HS-27A (cell line): ENCODE data around the gene LUC7L3.
"Not testable (repeated sequence)": the region's sequence is repeated elsewhere in the genome, so short reads cannot be mapped to it uniquely, and the experiment has no call there.

Source experiments
- DNase-seq: peaks from one replicate; pipeline ENCODE4 v3.0.0-alpha.2; 2012; ENCODE audit warnings: low read depth, missing footprints

The LUC7L3 gene

DNA sequence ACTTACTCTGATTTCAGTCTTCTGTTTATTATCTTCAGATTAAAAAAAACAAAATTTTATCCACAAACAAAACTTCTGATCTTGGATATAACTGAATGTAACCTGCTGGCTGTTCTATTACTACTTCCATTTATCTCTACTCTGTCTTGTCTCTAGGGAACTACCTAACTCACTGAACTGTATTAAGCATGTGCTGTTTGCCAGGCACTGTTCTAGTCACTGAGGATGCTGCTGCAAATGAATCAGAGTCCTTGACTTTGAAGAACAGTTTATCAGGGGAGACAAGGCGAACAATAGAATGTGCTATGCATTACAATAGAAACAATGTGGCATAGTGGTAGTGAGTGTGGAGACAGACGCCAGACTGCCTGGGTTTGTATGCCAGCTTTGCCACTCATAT lies 9.4 kb upstream of the LUC7L3 start:
- no peak for DNase-seq

DNA sequence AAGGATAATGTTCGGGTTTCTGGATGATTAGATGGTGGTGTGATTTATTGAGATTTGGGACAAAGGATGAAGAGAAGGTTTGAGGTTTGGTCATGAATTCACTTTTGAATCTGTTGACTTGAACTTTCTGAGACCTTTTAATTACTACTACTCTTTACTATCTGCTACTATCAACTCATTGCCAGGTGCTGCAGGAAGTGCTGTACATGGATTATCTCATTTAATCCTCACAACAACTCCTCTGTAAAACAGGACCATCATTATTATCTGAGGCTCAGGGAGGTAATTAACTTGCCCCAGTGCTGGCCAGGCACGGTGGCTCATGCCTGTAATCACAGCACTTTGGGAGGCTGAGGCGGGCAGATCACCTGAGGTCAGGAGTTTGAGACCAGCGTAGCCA lies 8.8 kb upstream of the LUC7L3 start:
- DNase-seq: no peak

DNA sequence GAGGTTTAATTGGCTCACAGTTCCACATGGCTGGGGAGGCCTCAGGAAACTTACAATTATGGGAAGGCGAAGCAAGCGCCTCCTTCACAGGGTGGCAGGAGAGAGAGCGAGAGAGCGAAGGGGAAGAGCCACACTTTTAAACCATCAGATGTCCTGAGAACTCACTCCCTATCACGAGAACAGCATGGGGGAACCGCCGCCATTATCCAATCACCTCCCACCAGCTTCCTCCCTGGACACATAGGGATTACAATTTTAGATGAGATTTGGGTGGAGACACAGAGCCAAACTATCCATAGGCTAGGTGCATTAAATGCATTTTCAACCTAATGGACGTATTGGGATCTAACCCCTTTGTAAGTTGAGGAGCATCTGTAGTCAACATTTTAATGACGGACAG lies 6.8 kb upstream of the LUC7L3 start:
- DNase-seq: no peak

DNA sequence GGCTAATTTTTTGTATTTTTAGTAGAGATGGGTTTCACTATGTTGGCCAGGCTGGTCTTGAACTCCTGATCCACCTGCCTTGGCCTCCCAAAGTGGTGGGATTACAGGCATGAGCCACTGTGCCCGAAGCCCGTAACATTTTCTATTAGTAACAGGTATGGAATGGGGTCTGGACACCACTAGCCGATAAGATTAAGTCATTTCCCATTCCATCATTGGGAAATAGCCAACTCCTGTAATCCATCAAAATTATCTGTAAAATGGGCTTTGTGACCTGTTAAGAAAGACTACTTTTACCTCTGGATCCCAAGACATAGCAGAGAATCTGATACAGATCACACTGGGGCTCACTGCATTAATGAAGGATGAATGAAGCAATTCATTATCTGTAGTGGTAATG lies 3.9 kb upstream of the LUC7L3 start:
- no peak for DNase-seq

DNA sequence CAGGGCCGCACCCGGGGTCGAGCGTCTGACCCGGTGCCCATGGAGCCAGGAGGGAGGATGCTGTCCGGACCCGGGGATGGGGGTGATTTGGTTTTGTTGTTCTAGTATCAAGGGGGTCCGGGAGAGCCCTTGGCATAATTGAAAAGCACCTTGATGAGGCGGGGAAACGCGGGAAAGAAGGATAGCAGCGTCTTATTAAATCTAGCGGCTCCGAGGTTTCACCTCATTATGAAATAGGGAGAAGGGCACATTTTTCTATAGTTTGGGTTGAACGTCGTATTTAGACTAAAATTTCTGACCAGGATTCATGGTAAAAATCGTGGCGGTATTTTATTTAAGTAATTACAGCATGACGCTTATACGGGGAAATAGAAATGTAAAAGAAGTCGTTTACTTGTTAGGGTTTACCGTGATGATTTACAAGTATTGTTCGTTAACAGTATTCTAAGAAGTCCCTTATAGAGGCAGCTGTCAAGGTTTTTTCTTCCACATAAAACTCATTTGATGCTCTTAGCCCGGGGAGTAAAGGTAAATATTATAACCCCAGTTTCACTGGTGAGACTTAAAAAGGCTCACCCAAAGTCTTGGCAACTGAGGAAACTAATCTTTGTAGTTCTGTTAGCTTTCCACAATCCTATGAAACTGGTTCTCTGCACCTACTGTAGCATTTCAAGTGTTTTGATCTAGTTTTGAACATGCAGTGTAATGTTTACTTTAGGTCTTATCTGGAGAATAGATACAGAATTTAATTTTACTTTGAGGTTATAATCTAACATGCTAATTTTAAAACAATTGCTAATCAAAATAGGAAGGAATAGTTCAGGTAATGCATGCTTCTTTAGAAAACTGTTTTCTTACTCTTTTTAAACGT lies 756 bp downstream of the LUC7L3 start:
- DNase-seq: no peak

DNA sequence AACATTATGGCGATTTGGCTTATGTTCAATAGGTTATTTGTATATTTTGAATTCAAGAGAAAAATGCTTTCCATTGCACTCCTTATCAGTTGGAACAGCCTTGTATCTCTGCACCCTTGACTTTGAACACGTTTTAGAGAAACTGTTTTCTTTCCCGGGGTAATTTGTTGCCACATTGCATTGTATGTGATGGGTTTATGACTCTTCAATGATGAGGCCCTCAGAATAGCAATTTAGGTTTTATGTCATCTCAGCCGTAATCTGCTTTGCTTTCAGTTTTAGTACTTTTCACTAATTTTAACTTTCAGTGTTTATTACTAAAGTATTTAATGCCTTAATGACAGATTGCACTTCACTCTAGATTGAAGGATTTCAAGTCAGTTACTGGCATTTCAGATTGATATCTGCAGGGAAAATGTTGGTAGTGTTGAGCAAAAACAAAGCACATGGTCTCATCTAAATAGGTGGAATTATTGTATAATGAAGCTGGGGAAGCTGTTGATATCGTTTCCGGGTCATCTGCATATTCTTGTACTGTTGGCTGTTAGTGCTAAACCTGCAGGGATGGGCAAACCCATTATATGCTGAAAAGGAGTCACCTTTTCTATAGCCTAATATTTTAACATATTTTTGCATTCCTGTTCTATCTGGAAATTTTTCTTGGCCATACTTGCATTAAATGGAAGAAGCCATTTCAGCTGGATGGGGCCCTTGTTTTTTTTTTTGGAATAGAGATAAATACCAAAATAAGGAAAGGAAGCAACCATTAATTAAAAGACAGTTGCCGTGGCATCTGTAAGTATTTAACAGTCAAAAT lies 2.0 kb downstream of the LUC7L3 start:
- no peak for DNase-seq

DNA sequence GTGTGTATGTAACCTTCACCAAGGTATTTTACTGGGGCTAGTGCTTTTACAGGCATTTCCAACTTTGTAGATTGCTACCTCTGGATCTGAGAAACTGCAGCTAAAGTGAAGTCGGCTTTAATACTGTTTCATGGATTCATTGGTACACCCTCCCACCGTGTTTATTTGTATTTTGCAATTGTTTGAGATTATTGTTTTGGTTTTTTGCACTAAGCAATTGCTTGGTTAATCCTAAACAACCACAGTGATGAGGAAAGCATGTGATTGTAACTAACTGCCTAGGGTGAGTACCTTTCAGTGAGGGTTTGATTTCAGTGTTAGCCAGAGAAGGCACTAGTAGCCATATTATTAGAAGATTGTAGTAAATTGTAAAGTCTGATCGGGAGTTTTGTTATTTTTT lies 3.3 kb downstream of the LUC7L3 start:
- DNase-seq: no peak

DNA sequence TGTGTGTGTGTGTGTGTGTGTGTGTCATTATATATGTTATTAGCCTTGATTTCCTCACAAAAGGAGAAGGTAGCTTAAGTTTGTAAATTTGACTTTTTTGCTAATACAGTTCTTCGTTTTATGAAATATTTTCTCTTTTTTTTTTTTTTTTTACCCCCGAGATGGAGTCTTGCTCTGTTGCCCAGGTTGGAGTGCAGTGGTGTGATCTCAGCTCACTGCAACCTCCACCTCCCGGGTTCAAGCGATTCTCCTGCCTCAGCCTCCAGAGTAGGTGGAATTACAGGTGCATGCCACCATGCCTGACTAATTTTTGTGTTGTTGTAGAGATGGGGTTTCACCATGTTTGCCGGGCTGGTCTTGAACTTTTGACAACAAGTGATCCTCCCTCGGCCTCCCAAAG lies 5.2 kb downstream of the LUC7L3 start:
- DNase-seq: not testable (repeated sequence)

DNA sequence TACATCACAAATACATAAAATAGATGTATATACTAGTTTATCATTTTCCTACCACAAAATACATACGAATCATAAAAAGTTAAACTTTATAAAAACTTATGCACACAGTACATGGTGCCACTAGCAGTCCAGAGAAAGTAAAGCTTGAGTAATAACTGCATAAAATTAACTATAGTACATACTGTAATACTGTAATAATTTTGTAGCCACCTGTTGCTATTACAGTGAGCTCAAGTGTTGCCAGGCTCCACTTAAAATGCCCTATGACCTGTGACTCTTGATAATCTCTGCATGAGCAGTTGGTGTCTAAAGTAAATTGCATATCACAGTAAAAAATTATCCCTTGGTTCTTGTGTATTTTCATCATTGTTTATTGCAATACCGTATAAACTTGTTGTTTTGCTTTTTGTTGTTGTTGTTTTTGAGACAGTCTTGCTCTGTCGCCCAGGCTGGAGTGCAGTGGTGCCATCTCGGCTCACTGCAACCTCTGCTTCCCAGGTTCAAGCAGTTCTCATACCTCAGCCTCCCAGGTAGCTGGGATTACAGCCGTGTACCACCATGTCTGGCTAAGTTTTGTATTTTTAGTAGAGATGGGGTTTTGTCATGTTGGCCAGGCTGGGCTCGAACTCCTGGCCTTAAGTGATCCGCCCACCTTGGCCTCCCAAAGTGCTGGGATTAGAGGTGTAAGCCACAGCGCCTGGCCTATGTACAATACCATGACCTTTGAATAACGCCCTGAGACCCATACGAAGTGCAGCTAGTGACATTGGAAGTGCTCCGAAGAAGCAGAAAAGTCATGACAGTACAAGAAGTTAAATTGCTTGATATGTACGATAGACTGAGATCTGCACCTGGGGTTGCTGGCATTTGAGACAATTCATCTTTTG lies 6.6 kb downstream of the LUC7L3 start:
- DNase-seq: no peak

DNA sequence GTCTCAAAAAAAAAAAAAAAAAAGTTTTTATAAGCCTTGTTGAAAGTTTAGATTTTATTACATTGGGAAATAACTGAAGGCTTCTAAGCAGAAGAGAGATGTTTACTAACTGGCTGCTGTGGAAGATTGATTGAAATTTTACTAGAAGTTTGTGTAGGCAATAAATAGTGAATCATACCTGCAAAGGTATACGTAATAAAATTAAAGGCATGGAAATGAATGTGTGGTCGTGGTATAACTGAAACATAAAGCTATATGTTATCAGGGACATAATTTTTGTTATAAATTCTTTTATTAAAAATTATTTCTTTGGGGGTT lies 8.7 kb downstream of the LUC7L3 start:
- no peak for DNase-seq

DNA sequence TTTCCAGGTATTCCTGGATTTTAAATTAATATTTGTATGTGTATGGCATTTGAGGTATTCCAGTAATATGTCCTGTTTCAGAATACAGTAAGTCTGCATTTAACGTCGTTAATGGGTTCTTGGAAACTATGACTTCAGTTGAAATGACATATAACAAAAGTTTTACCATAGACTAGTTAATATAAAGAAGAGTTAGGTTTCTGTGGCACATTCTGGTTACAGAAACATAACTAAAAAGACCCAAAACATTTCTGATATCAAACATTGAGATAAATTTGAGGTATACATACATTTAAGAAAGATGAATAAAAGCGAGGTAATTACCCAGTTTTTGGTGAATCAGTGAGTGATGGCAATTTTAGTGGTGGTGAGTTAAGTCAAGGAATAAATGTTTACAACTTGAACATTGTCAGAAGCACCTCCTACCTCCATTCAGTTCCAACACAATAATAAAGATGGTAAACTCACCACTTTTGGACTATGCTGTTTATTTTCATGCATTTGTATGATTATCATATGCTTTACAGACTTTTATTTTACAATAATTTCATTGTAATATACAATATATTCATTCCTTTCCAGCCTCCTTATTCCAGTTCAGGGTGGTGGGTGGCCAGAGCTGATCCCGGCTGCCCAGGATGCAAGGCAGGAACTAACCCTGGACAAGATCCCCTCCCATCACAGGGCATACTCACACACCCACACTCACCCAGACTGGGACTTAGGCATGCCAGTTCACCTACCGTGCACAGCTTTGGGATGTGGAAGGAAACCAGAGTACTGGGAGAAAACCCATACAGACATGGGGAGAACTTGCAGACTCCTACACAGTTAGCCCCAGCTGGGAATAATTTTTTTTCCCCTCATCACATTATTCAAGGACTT lies 9.7 kb downstream of the LUC7L3 start:
- no peak for DNase-seq

DNA sequence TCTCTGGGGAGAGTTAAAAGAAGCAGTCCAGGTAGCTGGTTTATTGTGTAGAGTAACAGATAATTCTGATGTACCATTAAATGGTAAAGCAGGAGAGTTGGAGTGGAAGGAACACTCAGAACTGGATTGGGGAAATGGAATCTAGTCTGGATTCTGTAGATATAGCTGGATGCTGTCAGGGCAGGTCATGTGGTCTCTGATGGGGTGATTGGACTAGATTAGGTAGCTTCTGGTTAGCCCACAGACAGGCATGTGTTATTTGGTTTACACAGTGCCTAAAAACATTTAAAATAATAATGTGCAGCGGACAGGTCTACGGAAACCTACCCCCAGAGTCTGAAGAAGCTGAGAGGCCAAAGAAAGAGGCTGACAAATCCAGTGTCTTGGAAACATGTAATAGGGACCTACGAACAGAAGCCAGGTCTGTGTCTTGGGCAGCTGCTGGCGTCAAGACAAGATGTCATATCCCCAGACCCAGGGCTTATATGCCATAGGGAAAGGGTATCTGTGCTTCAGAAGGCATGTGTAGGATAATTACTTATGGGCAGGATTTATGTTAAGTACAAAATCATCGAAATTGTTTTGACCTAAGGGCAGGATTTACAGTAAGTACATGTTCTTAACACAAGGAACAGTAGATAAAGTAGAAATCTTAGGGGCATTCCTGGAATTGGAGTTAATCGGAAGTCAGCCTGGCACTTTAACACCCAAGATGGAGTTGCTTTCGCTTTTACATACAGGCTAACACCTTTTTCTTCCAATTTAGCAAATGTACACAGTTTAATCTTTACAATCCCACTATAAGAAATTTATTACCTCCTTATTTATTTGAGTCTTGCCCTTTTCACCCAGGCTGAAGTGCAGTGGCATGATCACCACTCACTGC lies 12.4 kb downstream of the LUC7L3 start:
- no peak for DNase-seq

DNA sequence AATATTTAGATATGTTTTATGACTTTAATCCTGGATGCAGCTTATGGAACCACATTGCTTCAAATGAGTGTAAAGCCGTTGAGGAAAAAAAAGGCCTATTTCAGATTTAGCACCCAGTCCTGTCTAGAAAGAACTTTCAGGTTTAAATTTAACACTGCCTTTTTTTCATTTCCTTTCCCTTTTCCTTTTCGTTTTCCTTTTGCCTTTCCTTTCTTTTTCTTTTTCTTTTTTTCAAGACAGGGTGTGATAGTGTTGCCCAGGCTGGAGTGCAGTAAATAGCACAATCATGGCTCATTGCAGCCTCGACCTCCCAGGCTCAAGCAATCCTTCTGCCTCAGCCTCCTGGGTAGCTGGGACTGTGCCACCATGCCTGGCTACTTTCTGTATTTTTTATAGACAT lies 15.9 kb downstream of the LUC7L3 start:
- DNase-seq: no peak

DNA sequence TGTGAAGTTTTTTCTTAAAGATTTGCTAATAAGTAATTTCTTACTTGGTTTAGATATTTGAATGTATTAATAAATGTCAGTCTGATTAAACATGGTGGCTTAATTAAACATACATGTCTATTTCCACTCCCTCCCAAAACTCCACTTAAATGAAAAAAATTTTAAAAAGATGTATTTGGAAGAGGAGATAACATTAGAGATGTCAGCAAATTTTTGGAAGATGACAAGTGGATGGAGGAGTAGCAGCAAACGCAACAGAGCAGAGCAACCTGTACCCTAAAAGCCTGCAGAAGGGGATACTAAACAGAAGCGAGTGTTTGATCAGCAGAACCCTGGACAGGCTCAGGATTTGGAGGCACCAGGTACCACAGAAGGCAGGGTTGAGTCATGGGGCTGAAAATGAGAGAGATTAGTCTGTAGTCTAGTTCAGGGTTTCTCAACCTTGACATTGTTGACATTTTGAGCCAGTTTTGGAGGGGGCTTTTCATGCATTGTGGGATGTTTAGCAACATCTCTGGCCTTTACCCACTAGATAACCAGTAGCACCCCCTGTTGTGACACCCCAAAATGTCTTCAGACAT lies 17.8 kb downstream of the LUC7L3 start:
- no peak for DNase-seq

DNA sequence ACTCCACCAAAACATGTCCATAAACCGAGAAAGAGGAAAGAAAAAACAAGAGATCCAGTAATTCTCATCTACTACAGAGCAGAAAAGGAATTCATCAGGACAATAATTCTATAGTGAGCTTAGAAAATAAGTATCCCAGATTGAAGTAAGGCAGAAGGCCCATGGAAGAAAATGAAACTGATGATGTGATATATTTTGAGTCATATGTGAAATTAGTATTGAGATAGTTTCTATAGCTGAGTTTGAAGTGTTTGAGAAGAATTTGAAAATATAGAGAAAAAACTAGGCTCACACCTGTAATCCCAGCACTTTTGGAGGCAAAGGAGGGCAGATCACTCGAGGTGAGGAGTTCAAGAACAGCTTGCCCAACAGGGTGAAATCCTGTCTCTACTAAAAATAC lies 19.7 kb downstream of the LUC7L3 start:
- DNase-seq: no peak

DNA sequence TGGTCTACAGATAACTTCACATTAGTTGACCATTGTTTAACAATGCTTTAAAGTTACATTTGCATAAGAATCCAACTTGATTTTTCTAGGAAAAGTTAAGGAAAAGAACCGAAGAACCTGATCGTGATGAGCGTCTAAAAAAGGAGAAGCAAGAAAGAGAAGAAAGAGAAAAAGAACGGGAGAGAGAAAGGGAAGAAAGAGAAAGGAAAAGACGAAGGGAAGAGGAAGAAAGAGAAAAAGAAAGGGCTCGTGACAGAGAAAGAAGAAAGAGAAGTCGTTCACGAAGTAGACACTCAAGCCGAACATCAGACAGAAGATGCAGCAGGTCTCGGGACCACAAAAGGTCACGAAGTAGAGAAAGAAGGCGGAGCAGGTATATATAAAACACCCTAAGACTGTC lies 26.2 kb downstream of the LUC7L3 start:
- no peak for DNase-seq

DNA sequence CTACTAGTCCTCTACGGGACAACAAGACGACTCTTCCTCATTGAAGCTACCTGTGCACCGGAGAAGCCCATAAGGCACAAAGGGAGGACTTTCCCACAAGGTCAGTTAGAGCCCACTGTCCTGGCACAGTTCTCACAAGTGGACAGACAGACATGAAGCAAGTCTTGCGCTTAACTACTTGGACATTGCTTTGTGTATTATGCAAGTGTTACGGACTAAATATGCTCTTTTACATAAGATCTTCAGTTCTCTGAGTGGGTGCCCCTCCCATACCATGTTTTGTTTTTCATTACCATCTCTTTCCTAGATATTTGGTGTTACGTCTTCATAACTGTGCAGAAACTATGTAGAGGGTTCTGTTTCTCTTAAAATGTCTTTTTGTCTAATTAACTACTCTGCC lies 29.8 kb downstream of the LUC7L3 start:
- DNase-seq: no peak

DNA sequence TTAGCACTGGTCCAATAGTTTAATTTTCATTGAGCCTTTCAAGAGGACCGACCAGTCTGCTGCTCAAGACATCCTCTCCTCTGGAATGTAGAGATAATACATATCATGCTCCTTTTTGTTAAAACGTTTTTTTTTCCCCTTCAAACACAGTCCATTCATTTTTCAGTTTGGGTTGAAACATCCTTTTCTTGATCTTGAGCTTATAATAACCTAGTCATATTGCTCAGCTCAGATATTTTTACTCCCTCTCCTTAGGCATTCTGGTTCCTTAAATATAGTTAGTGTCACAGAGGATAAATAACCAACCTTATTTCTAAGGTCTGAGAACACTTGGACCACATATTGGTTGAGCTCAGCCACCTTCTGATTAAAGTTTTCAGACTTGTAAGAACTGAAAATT lies 35.1 kb downstream of the LUC7L3 start:
- DNase-seq: no peak

DNA sequence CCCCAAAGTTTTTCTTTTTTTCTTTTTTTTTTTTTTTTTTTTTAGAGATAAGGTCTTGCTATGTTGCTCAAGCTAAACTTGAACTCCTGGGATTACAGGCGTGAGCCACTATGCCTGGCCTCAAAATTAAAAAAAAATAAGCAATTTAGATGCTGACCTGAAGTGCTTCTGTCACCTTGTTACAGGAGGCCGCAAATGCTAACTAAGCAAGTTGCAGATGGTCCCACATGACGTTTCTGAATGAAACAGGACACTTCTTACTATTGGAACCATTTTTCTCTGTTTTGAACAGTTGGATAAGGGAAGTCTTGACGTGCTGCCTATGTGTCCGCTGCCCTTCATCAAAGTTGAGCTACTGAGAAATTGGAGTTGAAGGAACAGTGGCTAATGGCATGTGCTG lies 39.1 kb downstream of the LUC7L3 start:
- no peak for DNase-seq

DNA sequence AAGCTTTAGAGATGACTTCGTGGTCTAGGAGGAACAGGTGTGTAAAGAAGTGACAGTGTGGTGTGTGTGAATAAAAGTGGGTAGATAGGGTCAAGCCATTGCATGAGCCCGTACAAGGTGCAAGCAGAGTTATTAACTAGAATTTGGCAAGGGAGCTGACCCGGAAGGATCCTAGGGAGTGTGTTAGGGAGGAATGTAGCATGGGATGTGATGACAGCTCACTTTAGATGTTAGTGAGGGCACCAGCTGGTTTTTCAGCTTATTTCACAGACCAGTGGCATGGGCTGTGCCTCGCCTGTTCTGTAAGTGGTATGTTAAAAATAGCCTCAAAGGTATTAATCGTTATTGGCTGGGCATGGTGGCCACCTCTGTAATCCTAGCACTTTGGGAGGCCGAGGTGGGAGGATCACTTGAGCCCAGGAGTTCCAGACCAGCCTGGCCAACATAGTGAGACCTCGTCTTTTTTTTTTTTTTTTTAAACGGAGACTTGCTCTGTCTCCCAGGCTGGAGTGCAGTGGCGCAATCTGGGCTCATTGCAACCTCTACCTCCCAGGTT lies 39.7 kb downstream of the LUC7L3 start:
- DNase-seq: no peak
